Psoas muscle (tissue), 8 donors: ENCODE data around the gene TMC6. TPM values are rescaled to one million over a fixed set of nuclear protein-coding genes. Genes with fewer than 3 reads are reported as not detected.

Experiments used
- ATAC-seq, 4 donors: fragments of 200-7000 bp; cut with Tn5 transposase; one replicate each; pipeline ENCODE4 v1.9.1; 2020; ENCODE audit warnings: moderate library complexity in 3 of 4, mild to moderate bottlenecking in 2 of 4
- DNase-seq, 2 donors: peaks; one replicate each; pipeline ENCODE4 v3.0.0-alpha.2; 2020
- H3K27ac ChIP-seq: fragments of 200-600 bp; one replicate; pipeline ENCODE4 v1.8.0; 2022
- H3K27me3 ChIP-seq, 3 donors: fragments of 200-600 bp in 1 of 3; one replicate each; pipeline versions ENCODE4 v1.6.1 to v1.8.0; 2013 to 2022; ENCODE audit warnings: low read length in 2 of 3, mild to moderate bottlenecking in 2 of 3, moderate library complexity in 1 of 3; ENCODE audit not compliant: insufficient read depth in 3 of 3
- H3K36me3 ChIP-seq, 2 donors: fragments of 200-600 bp in 1 of 2; one replicate each; pipeline versions ENCODE4 v1.6.1 to v1.8.0; 2013 to 2022; ENCODE audit warnings: low read depth in 1 of 2, mild to moderate bottlenecking in 1 of 2, moderate library complexity in 1 of 2; ENCODE audit not compliant: insufficient read depth in 1 of 2
- H3K4me1 ChIP-seq: fragments of 200-600 bp; one replicate; pipeline ENCODE4 v1.8.0; 2022
- H3K4me3 ChIP-seq: fragments of 200-600 bp; one replicate; pipeline ENCODE4 v1.8.0; 2022; ENCODE audit warnings: mild to moderate bottlenecking
- H3K9me3 ChIP-seq: fragments of 200-600 bp; one replicate; pipeline ENCODE4 v1.8.0; 2022
- WGBS, 3 donors: extraction: QIAGEN DNeasy Blood & Tissue Kit; methylation state at CpG; one replicate each; pipeline versions ENCODE4 v1.1.6 to v1.1.7; 2013; 5-methylcytosine and 5-hydroxymethylcytosine counted together
- intact Hi-C, 2 donors: fragments of 100-400 bp; cut with DNase I; formaldehyde crosslinking; loops; one replicate each; pipeline versions ENCODE4 v1.11.0 to v1.14.2; 2022
- polyA plus RNA-seq, 3 donors: library from polyadenylated mRNA; stranded (reverse); fragments of 200-250 nt; gene quantifications; one replicate each; pipeline ENCODE4 v1.2.3, GENCODE V29; 2013
- total RNA-seq, 4 donors: library from RNA; stranded (reverse); fragmentation: NEBNext Ultra II Directional in 2 of 4; extraction: Animal tissue kit (Norgen Biotek cat#: 25700) in 2 of 4; gene quantifications; one replicate each; pipeline versions ENCODE4 v1.2.1 to v1.2.4, GENCODE V29; 2021 to 2023
- TF ChIP-seq, protein P1 (sequence below): fragments of 200-600 bp; IDR thresholded peaks from one replicate; pipeline ENCODE4 v1.8.0; 2022; ENCODE audit warnings: antibody characterized with exemption
- donor health status: healthy with polysubstance abuse.
- donor health status: DM: no; HTN: no; CAD: no; lungs with moderate emphysema.
- donor health status: Bipolar disorder and iron deficiency.
- donor health status: healthy.
- donor health status: DM: yes; HTN: yes; CAD: no.
- donor health status: DM: no; HTN: no; CAD: no.
- donor health status: DM: no; HTN: no; CAD: no.
- donor health status: DM: yes; HTN: yes; CAD: no.

The TMC6 gene
- total and polyA plus RNA-seq, 7 donors = 2.7 to 11.0 (median 6.1) TPM

GRCh38 chr17:78170692-78171590, 42.4 kb upstream of the TMC6 start:
- no peaks in the 10 kb centered on the region for H3K27me3 ChIP-seq
- no peaks in the 10 kb centered on the region for H3K9me3 ChIP-seq
- DNase-seq (no peak), ATAC-seq (no peak)
- TF ChIP-seq, protein P1, sequence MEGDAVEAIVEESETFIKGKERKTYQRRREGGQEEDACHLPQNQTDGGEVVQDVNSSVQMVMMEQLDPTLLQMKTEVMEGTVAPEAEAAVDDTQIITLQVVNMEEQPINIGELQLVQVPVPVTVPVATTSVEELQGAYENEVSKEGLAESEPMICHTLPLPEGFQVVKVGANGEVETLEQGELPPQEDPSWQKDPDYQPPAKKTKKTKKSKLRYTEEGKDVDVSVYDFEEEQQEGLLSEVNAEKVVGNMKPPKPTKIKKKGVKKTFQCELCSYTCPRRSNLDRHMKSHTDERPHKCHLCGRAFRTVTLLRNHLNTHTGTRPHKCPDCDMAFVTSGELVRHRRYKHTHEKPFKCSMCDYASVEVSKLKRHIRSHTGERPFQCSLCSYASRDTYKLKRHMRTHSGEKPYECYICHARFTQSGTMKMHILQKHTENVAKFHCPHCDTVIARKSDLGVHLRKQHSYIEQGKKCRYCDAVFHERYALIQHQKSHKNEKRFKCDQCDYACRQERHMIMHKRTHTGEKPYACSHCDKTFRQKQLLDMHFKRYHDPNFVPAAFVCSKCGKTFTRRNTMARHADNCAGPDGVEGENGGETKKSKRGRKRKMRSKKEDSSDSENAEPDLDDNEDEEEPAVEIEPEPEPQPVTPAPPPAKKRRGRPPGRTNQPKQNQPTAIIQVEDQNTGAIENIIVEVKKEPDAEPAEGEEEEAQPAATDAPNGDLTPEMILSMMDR = no peak
- H3K4me1 ChIP-seq = peaks cover 60% of the 10 kb centered on the region
- peaks cover 0 to 22% of the 10 kb centered on the region in 2 donors for H3K36me3 ChIP-seq
- 81 to 86% (median 86%) methylated on average over 30 to 31 of the region's 31 CpGs for WGBS, 3 donors
- intact Hi-C loops = no loop called here
- H3K4me3 ChIP-seq = peak overlapping the region; percentile 49
- H3K27ac ChIP-seq = peak overlapping the region; percentile 98

GRCh38 chr17:78168903-78169793, 40.6 kb upstream of the TMC6 start:
- intact Hi-C loops = no loop called here
- peak; percentile 64 to 75 for DNase-seq
- Histone ChIP-seq H3K27ac (peak overlapping the region; percentile 93), H3K4me3 (peak overlapping the region; percentile 83), H3K4me1 (peaks cover 42% of the 10 kb centered on the region), H3K27me3 (no peaks in the 10 kb centered on the region), H3K36me3 (peaks cover 0 to 22% of the 10 kb centered on the region in 2 donors), H3K9me3 (no peaks in the 10 kb centered on the region)
- TF ChIP-seq, protein P1 = no peak
- WGBS, 3 donors = 7 to 24% (median 12%) methylated on average over 9 to 38 of the region's 38 CpGs
- peak; percentile 28 to 48 (median 34) for ATAC-seq

GRCh38 chr17:78168242-78168902, 39.8 kb upstream of the TMC6 start, which contains the start of gene SYNGR2:
Gene SYNGR2 (plus strand): TSS chr17:78168581. CDS start chr17:78168617, 36 bp downstream.
- peak; percentile 88 to 92 for DNase-seq
- TF ChIP-seq, protein P1 = no peak
- H3K4me1 ChIP-seq = peaks cover 34% of the 10 kb centered on the region
- H3K36me3 ChIP-seq = peaks cover 0 to 22% of the 10 kb centered on the region in 2 donors
- 1 to 4% (median 1%) methylated on average over 14 to 84 of the region's 84 CpGs for WGBS, 3 donors
- intact Hi-C loops = no loop called here
- no peaks in the 10 kb centered on the region for H3K9me3 ChIP-seq
- peak within 1 kb of the TSS; percentile 83 for H3K4me3 ChIP-seq
- H3K27ac ChIP-seq = peak within 1 kb of the TSS; percentile 93
- ATAC-seq = peak; percentile 70 to 81 (median 78)
- no peaks in the 10 kb centered on the region for H3K27me3 ChIP-seq

DNA sequence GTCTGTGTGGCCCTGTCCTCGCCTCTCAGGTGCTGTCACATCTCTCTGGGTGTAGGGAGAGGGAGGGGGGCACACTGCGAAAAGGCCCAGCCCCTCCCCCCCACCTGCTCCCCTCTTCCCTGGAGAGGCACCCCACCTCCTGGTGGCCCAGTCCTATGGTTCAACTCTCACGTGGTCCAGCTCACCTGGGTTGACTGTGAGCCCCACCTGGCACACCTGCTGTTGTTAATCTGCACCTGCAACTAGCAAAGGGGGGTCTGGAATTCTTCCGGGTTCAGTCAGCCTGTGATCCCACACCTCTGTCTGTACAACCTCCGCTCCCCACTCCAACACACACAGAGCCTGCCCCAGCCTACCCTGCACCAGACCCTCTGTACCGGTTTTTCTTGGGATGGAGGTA, 37.9 kb upstream of the TMC6 start:
- no peak overlapping the region for H3K4me3 ChIP-seq
- H3K9me3 ChIP-seq = no peaks in the 10 kb centered on the region
- no peaks in the 10 kb centered on the region for H3K27me3 ChIP-seq
- 70 to 84% (median 81%) methylated on average over 6 of the region's 6 CpGs for WGBS, 3 donors
- ATAC-seq (no peak), DNase-seq (no peak)
- H3K27ac ChIP-seq = no peak overlapping the region
- intact Hi-C loops = no loop called here
- peaks cover 0 to 9% of the 10 kb centered on the region in 2 donors for H3K36me3 ChIP-seq
- TF ChIP-seq, protein P1 = no peak
- peaks cover 15% of the 10 kb centered on the region for H3K4me1 ChIP-seq
